IPS-NIHi7 (cell line): ENCODE data around the gene KLHDC10.
"Not testable (repeated sequence)": the region's sequence is repeated elsewhere in the genome, so short reads cannot be mapped to it uniquely, and the experiment has no call there.

Experiments used
- DNase-seq: peaks from one replicate; pipeline ENCODE4 v3.0.0; 2012; ENCODE audit warnings: mixed read lengths; ENCODE audit errors: extremely low spot score

KLHDC10 gene

GRCh38 chr7:130118294-130118693 is 48.0 kb downstream of the KLHDC10 start:
- DNase-seq: no peak

- no peak for DNase-seq
Measured at GRCh38 chr7:130118801-130119200, 48.5 kb downstream of the KLHDC10 start.

GRCh38 chr7:130123501-130123900 is 53.2 kb downstream of the KLHDC10 start:
- no peak for DNase-seq

GRCh38 chr7:130124711-130125110 is 54.4 kb downstream of the KLHDC10 start:
- no peak for DNase-seq

- not testable (repeated sequence) for DNase-seq
Measured at GRCh38 chr7:130126840-130127239, 56.5 kb downstream of the KLHDC10 start.

GRCh38 chr7:130127404-130127803 is 57.1 kb downstream of the KLHDC10 start:
- DNase-seq: no peak

GRCh38 chr7:130127821-130128317 is 57.5 kb downstream of the KLHDC10 start:
- DNase-seq: no peak

GRCh38 chr7:130129011-130129411 is 58.7 kb downstream of the KLHDC10 start:
- no peak for DNase-seq

- no peak for DNase-seq
Measured at GRCh38 chr7:130131191-130131834, 61.0 kb downstream of the KLHDC10 start.

GRCh38 chr7:130131964-130132875 is 61.9 kb downstream of the KLHDC10 start:
- no peak for DNase-seq

- no peak for DNase-seq
Measured at GRCh38 chr7:130133029-130133782, 62.9 kb downstream of the KLHDC10 start.

- DNase-seq: no peak
Measured at GRCh38 chr7:130134106-130134636, 63.8 kb downstream of the KLHDC10 start.

- no peak for DNase-seq
Measured at GRCh38 chr7:130134726-130135125, 64.4 kb downstream of the KLHDC10 start.

GRCh38 chr7:130135208-130136205 is 65.2 kb downstream of the KLHDC10 start:
- DNase-seq: no peak

GRCh38 chr7:130136579-130137167 is 66.3 kb downstream of the KLHDC10 start:
- DNase-seq: no peak

- DNase-seq: no peak
Measured at GRCh38 chr7:130137207-130137606, 66.9 kb downstream of the KLHDC10 start.

- DNase-seq: no peak
Measured at GRCh38 chr7:130139193-130139960, 69.0 kb downstream of the KLHDC10 start.

GRCh38 chr7:130140551-130141160 is 70.3 kb downstream of the KLHDC10 start:
- DNase-seq: no peak
